OCI-LY1 (cell line): ENCODE results near the gene TMEM181.
"Not testable (repeated sequence)": the region's sequence is repeated elsewhere in the genome, so short reads cannot be mapped to it uniquely, and the experiment has no call there.

ENCODE experiments used
- EZH2 ChIP-seq: fragments of 200-600 bp; sonication (generic), shearing (Covaris generic); IDR thresholded peaks from 2 replicates; pipeline ENCODE4 v1.8.0; 2017; ENCODE audit warnings: borderline replicate concordance, mixed run types, mild to moderate bottlenecking, antibody characterized with exemption, low read length, moderate library complexity, mixed read lengths
- TF ChIP-seq, protein P1 (sequence below): fragments of 200-600 bp; sonication (generic), shearing (Covaris generic); IDR thresholded peaks from 2 replicates; pipeline ENCODE4 v1.5.1; 2017; ENCODE audit warnings: mild to moderate bottlenecking, antibody characterized with exemption, low read length, moderate library complexity, mixed read lengths

DNA sequence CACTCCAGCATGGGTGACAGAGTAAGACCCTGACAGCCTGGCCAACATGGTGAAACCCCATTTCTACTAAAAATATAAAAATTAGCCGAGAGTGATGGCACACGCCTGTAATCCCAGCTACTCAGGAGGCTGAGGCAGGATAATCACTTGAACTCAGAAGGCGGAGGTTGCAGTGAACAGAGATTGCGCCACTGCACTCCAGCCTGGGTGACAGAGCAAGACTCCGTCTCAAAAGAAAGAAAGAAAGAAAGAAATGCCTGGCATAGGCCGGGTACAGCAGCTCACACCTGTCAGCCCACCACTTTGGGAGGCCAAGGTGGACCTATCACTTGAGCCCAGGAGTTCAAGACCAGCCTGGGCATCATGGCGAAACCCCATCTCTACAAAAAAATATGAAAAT lies 38.9 kb upstream of the TMEM181 start:
- TF ChIP-seq, protein P1, sequence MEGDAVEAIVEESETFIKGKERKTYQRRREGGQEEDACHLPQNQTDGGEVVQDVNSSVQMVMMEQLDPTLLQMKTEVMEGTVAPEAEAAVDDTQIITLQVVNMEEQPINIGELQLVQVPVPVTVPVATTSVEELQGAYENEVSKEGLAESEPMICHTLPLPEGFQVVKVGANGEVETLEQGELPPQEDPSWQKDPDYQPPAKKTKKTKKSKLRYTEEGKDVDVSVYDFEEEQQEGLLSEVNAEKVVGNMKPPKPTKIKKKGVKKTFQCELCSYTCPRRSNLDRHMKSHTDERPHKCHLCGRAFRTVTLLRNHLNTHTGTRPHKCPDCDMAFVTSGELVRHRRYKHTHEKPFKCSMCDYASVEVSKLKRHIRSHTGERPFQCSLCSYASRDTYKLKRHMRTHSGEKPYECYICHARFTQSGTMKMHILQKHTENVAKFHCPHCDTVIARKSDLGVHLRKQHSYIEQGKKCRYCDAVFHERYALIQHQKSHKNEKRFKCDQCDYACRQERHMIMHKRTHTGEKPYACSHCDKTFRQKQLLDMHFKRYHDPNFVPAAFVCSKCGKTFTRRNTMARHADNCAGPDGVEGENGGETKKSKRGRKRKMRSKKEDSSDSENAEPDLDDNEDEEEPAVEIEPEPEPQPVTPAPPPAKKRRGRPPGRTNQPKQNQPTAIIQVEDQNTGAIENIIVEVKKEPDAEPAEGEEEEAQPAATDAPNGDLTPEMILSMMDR, result not testable (repeated sequence)
- not testable (repeated sequence) for TF ChIP-seq EZH2
